Activated CD8-positive, alpha-beta memory T cell treated with anti-CD3 and anti-CD28 coated beads for 48 hours (primary cell): Measurements from ENCODE around the gene PGAM2.

Source experiments
- DNase-seq, 3 experiments: peaks; one replicate each; pipeline ENCODE4 v3.0.0-alpha.2; 2020; ENCODE audit warnings: low read depth in 2 of 3, low spot score in 2 of 3

The PGAM2 gene

DNA sequence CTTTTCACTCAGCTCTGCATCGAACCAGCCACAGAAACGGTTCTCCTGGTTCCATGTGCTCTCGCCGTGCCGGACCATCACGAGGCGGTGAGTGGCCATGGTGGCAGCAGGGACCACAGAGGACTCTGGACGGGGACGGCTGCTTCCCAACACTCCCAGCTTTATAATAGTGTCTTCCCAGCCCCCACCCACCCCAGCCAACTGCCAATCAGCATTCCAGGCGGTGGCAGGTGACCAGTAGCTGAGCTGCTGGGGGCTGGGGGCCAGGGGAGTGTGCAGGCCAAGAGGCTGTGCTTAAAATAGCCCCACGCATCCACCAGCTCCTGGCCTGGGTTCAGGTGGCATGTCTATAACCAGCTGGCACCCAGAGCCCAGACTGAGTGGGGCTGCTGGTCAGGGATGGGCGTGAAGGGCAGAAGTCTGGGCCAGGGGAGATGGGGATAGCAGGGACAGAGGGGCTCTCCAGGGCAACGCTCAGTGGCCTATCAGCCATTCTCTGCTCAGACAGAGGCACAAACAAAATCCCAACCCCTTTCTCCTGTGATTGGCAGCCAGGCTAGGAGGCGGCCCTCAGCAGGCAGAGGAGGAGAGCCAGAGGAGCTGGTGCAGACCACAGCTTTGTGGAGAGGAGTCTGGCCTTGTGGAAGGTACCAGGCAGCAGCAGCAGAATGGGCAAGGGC, at the start of gene PGAM2:
Gene PGAM2 (minus strand): TSS at position 137 of the 680 bp plus-strand sequence. CDS start 38 bp downstream, at position 99.
- no peak for DNase-seq

DNA sequence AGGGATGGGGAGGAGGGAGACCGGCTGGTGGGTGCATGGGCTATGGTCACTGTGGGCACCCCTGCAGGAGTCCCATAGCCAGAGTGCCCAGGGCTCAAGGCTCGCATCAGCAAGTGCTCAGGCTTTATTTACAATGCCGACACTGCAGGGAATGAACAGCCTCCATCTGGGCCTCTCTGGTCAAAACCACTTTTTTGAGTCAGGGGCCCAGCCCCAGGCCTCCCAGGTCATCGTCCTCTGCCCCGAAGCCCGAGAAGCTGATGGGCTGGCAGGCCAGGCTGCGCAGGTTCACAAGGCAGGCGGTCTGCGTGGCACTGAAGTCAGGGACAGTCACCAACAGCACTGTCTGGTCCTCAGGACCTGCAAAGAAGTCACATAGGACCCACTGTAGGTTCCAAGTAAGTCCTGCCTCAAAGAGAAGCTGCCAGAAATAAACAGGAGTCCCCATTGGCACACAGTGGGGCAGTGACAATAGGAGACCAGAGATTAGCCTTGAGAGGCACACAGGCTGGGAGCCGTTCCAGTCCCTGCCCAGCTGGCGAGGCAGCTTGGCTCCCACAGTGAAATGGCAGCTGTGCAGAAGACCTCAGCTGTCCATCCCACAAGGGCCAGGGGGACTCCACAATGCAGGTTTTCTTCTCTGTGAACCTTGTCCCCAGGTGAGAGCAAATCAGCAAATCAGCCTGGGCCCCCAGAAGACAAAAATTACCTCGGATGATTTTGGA, 49.4 kb upstream of the PGAM2 start:
- no peak for DNase-seq

DNA sequence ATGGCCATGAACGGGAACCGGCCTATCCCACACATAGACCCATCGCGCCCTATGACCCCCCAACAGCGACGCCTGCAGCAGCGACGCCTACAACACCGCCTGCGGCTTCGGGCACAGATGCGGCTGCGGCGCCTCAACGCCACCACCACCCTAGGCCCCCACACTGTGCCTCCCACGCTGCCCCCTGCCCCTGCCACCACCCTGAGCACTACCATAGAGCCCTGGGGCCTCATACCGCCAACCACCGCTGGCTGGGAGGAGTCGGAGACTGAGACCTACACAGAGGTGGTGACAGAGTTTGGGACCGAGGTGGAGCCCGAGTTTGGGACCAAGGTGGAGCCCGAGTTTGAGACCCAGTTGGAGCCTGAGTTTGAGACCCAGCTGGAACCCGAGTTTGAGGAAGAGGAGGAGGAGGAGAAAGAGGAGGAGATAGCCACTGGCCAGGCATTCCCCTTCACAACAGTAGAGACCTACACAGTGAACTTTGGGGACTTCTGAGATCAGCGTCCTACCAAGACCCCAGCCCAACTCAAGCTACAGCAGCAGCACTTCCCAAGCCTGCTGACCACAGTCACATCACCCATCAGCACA, 48.5 kb upstream of the PGAM2 start:
- no peak for DNase-seq

GRCh38 chr7:44112997-44113763, 47.8 kb upstream of the PGAM2 start:
- DNase-seq = no peak

DNA sequence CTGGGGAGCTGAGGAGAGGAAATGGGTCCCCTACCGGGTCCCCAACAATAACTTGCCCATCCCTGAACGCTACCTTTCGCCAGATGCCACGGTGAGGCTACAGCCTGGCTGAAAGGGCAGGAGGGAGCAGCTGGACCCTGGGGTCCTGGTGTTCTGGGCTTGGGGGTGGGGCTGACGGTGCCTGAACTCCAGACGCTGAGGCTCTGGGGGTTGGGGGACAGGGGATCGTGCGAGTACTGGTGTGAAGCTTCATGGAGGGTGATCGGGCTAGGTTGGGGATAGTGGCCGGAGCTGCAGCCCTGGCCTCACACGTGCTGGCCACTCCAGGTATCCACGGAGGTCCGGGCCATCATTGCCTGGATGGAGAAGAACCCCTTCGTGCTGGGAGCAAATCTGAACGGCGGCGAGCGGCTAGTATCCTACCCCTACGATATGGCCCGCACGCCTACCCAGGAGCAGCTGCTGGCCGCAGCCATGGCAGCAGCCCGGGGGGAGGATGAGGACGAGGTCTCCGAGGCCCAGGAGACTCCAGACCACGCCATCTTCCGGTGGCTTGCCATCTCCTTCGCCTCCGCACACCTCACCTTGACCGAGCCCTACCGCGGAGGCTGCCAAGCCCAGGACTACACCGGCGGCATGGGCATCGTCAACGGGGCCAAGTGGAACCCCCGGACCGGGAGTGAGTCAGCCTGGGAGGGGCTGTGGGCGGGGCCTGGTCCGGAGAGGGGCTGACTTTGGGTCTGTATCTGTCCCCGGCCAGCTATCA, 47.0 kb upstream of the PGAM2 start:
- DNase-seq = no peak

DNA sequence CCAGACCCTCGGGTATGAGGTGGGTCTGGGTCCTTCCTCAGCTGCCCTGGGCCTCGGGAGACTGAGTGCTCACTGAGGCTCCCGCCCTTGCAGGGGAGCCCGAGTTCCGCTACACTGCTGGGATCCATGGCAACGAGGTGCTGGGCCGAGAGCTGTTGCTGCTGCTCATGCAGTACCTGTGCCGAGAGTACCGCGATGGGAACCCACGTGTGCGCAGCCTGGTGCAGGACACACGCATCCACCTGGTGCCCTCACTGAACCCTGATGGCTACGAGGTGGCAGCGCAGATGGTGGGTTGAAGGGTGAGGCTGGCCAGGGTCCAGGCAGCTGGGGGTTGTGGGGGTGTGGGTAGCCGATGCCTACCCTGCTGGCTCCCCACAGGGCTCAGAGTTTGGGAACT, 46.4 kb upstream of the PGAM2 start:
- DNase-seq = no peak

GRCh38 chr7:44110719-44111635, 45.6 kb upstream of the PGAM2 start:
- DNase-seq = no peak

GRCh38 chr7:44109991-44110390, 44.6 kb upstream of the PGAM2 start:
- no peak for DNase-seq

GRCh38 chr7:44108768-44109750, 43.7 kb upstream of the PGAM2 start:
- no peak for DNase-seq

DNA sequence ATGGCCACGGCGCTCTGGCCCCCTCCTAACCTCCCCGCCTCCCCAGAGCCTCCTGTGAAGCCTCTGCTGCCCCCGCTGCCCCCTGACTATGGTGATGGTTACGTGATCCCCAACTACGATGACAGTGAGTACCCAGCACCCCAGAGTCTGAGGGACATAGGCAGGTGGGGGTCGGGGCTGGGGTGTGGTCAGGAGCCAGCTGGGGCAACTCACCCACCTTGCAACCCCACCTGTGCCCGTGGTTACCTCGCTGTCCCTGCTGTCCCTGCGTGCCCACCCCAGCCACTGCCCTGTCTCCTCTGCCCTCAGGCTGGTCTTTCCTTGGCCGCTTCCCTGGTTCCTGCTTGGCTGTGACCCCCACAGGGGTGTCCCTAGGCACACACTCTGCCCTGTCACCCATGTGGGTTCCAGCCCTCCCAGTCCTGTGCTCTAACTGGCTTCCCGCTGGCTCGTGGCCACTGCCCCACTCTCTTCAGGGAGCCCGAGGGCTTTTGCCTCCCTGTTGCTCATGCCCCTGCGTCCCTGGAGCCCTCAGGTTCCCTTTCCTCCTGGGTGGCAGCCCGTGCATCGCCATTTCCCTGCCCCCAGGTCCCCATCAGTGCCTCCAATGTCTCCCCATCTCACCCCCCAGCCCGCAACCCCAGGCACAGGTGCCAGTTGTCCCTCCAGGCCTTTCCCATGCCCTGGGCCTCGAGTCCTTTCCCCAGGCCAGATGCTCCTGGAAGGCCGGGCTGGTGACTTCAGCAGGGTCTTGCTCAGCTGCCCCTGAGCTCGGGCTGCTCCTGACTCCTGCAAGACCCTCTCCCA, 42.8 kb upstream of the PGAM2 start:
- no peak for DNase-seq

GRCh38 chr7:44107116-44107960, 42.0 kb upstream of the PGAM2 start:
- DNase-seq = no peak

DNA sequence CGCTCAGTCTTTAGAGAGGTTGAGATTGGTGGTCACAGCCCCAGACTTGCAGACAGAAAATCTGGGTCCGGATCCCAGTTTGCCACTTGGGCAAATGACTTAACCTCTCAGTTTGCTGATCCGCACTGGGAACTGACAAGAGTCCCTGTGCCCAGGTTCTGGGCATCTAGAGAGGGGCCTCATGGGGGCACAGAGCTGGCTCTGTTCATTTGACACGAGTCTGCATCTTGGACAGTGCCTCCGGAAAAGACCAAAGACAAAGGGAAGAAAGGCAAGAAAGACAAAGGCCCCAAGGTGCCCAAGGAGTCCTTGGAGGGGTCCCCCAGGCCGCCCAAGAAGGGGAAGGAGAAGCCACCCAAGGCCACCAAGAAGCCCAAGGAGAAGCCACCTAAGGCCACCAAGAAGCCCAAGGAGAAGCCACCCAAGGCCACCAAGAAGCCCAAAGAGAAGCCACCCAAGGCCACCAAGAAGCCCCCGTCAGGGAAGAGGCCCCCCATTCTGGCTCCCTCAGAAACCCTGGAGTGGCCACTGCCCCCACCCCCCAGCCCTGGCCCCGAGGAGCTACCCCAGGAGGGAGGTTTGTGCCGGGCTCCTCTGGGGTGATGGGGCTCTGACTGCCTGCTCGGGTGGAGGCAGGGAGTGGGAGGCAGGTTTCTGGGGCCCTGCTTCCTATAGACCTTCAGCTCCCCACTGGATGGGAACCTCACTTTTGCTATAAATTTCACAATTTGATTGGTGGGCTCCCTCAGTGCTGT, 41.1 kb upstream of the PGAM2 start:
- no peak for DNase-seq

DNA sequence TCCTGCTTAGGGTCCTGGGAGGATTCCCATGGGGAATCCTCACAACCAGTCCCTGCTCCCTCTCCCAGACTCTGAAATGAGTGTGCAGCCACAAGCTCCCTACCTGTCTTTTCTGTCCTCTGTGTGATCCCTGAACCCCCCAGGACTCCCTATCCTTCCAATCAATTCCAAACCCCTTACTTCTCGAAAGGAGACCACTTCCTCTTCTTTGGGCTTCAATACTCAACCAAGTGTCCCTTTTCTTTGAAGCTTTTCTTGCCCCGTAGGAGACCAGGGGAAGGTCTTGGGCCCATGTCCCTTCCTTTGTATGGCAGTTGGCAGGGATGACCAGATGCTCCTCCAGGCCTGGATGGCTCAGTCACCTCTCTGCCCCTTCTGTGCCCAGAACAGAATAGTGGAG, 40.5 kb upstream of the PGAM2 start:
- DNase-seq = no peak

DNA sequence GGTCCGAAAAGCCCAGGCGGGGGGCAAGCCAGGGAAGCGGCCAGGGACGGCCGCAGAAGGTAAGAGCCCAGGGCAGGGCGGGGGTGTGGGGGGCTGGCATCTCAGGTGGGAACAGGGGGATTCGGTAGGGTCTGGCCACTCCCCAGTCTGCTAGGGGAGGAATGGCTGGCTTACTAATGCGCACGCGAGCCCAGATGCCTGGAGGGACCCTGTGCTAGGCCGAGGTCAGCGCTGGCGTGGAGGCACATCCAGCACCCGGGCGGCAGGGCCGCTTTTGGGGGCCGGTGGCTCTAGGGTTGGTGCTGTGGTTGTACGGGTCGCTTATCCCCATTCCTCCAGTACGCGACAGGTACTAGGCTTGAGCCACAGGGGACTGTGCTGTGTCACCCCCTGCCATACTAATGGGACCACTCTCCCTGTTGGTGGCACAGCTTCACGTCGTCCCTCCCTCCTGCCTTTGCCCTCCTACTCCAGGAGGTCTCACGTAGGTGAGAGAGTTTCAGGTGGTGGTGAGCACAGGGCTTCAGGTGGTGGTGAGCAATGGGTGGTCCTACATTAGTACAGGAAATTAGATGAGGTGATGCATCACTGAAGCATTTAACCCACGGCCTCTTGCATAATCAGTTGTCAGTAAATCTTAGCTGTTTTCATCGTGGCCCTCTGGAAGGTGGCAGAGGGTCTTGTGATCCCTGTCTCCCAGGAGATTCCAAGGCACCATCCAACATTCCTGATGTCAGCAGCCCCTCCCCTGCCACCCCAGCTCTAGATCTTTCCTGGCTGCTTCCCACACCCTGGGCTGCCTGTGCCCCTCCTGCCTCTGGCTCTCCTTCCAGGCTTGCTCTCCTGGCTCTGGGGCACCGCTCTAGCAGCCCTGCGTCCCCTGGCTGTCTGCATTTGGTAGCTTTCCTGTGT, 39.7 kb upstream of the PGAM2 start:
- no peak for DNase-seq
